T-helper 22 cell (primary cell): Measurements from ENCODE around the gene SERTM2.
"Not testable (repeated sequence)": the region's sequence is repeated elsewhere in the genome, so short reads cannot be mapped to it uniquely, and the experiment has no call there.

ENCODE experiments used
- DNase-seq: peaks from one replicate; pipeline ENCODE4 v3.0.0-alpha.2; 2020; ENCODE audit warnings: low read depth

SERTM2 gene

DNA sequence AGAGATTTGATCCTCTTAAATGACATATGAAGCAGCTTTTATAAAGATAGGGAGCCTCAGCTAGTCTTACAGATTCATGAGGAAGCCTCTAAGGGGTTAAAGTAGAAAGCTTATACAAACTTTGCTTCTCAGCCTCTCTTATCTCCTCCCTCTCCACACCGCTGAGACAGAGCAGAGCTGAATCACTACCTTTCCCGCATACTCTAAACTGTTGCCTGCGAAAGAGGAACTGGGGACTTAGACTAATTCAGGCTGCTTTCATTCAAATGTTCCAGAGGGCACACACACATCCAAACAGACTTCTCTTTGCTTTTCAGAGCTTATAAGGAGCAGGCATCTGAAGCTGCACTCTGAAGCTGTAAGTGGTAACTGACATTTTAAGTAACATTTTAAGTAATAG lies at the start of gene SERTM2:
TSS of gene SERTM2 (plus strand) at position 169 of the 400 bp plus-strand sequence. CDS start 7,213 bp downstream, outside the sequence.
- no peak for DNase-seq

GRCh38 chrX:111465669-111466068 lies 45.8 kb upstream of the SERTM2 start:
- DNase-seq, result no peak

DNA sequence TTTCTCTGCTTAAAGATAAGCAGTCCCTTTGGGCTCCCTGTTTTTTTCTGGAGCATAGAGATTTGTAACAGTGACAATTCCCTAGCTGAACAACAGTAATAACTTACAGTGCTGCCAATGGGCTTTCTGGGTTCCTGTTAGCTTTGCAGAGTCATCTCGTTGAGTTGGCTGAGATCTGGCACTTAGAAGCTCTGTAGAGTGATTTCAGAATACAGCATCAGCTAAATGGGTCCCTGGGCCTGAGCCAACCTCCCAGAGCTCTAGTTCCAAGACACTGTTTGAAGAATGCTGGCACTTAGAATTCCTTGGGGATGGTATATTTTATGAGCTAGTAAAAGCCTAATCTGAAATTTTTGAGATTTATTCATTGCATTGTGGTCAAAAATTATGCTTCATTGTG lies 43.5 kb upstream of the SERTM2 start:
- DNase-seq, result no peak

DNA sequence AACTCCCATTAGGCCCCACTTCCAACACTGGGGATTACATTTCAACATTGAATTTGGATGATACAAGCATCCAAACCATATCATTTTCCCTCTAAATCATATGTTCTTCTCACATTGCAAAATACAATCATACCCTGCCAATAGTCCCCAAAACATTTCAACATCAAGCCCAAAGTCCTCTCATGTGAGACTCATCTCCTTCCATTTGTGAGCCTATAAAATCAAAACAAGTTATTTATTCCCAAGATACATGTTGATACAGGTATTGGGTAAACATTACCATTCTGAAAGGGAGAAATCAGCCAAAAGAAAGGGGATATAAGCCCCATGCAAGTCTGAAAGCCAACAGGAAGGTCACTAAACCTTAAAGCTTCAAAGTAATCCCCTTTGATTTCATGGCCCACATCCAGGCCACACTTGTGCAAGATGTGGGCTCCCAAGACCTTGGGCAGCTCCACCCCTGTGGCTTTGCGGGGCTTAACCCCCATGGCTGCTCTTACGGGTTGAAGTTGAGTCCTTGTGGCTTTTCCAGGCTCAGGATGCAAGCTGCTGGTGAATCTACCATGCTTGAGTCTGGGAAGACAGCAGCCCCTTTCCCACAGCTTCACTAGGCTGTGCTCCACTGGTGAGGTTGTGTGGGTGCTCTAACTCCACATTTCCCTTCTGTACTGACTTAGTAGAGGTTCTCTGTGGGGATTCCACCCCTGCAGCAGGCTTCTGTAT lies 40.6 kb upstream of the SERTM2 start:
- no peak for DNase-seq

DNA sequence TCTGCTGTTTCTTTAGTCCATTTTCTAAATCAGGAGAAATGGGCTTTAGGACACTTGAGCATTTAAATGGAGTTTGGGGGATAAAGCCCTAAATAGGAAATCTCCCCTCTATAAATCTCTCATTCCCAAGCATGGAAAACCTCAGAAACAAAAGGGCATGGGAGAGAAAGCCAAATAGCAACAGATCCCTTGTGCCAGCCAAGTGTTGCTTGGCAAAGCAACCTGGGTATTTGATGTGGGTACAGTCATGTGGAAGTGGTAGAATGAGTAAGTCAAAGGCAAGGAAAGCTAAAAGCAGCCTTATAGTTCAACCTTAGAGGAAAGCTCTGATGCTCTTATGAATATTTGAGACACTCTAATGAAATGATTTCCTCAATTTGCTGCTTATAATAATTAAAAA lies 29.5 kb upstream of the SERTM2 start:
- DNase-seq, result no peak

DNA sequence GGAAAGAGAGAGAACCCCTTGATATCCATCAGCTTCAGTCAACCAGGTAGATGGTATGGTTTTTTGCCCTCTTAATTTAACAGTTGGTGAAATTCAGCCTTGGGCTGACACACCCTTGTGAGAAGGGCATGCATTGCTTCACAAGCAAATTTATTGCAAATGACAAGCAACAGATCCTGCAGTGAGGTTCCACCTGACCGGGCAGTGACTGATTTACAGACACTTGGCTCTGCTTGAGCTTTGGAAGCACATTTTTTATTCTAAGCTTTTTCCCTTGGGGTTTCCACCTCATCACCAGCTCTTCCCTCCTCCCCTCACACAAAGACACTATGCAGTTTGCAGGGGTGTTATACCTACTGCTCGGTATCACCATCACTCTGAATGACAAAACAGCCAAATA lies 28.3 kb upstream of the SERTM2 start:
- no peak for DNase-seq

DNA sequence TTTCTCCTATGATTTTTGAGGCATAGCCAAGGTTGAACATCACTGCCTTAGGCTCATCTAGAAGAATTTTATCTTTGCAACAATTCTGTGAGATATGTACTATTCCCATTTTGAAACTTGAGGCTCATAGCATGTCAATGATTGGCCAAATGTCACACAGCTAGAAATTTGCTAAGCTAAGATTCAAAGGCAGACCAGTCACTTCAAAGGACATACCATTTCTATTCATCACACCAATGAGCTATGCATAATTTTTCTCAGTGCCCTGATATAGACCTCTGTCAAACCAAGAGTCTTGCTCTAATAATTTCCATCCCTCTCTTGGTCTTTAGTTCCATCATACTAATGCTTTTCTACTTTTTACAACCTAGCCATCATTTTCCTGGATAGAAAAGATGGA lies 27.6 kb upstream of the SERTM2 start:
- DNase-seq, result no peak

- no peak for DNase-seq
Measured at GRCh38 chrX:111490688-111491087, 20.8 kb upstream of the SERTM2 start.

DNA sequence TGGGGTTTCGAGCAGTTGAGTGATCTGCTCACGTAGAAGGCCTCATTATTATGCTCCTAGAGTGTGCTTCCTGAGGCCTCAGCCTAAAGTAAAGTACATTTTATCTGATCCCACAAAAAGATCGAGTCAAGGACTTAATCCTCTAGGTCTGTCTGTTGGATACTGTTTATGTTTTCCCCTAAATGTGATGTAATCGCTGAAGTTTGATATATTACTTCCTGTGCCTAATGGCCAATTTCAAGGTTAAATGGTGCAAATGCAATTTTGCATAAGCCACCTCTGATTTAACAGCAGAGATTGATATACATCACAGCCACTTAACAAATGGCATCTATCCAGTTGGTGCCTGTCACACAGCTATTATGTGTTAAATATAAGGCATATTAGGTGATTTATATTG lies 19.4 kb upstream of the SERTM2 start:
- DNase-seq, result no peak

DNA sequence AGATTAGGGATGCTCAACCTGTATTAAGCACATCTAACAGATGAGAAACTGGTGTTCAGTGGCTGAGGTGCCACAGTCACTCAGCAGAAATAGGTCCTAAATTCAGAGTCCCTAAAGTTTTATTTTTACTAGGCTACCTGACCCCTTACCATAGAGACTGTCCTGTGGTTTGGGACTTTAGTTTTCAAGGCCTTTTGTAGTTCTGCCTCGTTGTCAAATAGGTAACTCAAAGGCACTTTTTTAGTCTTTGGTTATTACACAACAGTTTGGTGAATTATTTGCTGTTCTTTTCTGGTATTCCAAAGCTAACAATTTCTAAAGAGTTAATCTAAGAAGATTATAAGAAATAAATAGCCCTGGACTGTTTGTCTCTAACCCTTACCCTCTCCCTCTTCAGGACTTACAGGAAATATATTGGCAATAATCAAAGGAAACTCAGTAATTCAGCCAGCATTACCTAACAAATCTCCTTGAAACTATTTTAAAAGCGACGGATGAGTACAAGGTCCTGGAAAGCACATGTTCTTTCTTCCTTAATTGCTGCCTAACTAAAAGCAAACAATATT lies 12.8 kb upstream of the SERTM2 start:
- no peak for DNase-seq

DNA sequence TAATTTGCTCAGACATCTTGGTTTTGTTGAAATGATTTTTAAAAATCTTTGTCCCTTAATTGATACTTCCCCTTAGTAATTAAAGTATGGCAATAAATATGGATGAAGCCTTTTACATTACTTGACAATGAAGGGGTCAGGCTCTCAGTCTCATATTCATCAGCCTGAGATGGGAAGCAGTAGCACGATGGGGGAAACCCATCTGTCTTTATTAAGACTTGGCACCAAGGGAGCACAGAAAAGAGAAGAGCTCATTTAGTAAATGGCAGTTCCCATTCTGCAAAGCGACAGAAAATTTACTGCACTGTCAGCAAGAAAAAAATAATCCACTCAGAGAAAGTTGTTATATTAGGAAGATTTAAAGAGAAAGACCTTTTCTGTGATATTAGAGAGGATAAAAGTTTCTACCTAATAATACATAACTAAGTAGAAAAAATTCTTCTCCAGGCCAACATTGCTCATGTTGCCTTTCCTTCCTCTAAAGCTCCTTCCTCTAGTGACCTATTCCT lies 7.9 kb upstream of the SERTM2 start:
- no peak for DNase-seq

- no peak for DNase-seq
Measured at GRCh38 chrX:111504941-111505340, 6.5 kb upstream of the SERTM2 start.

DNA sequence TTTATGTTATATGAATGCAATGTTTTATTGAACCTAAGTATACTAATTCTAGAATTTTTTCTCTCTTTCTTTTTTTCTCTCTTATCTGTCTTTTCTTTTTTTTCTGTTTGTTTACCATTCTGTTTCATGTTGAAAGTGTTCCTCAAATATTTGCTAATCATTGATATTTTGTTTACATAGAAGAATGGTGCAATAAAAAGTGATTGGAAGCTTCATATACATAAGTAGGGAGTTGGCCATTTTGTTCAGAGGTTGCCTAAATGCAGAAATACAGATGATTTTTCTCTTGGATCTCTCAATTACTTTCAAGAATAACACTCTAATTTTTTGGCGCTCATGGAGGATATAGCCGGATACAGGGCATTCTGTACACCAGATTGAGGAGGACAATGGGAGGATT lies 5.7 kb upstream of the SERTM2 start:
- no peak for DNase-seq

DNA sequence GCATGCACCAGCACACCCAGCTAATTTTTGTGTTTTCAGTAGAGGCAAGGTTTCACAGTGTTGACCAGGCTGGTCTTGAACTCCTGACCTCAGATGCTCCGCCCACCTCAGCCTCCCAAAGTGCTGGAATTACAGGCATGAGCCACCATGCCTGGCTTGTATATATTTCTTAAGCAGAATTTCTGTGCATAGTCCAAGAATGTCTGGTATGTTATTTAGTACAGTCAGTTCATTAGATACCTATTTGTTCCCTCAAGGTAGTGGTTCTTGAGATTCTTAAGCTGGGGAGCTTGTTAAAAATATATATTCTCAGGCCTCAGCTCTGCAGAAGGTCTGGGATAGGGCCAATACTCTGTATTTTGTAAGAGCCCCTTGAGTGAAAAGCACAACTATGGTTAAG lies 4.6 kb upstream of the SERTM2 start:
- DNase-seq, result no peak

- DNase-seq, result no peak
Measured at GRCh38 chrX:111507933-111508332, 3.5 kb upstream of the SERTM2 start.

GRCh38 chrX:111515298-111515697 lies 3.9 kb downstream of the SERTM2 start:
- DNase-seq, result no peak

DNA sequence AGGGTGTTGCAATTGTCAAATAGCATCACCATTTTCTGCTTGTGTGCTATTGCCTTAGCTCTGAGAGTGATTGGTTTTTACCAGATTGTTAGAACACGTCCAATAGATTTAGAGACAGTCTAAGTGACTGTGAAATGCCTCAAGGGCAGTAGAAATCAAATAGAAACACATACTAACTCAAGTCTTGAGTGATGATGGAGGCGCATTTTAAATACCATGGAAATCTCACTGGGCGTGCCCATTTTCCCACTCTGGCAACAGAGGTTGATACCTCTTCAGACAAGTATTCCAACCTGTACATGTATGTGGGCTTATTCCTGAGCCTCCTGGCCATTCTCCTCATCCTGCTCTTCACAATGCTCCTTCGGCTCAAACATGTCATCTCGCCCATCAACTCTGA lies 7.2 kb downstream of the SERTM2 start:
- no peak for DNase-seq

DNA sequence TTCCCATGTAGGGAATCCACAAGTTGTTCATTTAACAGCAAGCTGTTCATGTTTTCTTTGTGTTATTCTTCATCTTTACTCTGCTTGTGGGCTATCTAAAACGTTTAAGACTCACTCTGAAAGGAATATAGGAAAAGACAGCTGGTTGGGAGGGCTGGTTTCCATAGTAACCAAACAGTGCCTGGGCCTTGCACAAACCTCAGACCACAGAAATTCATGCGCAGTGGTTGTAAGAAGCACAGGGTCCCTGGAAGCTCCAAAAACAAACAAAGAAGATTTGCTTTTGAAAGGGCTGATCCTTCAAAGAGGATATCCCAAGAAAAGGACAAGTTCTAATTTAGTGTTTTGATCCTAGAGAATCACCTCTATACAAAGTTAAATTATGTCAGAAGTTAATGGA lies 7.8 kb downstream of the SERTM2 start:
- DNase-seq, result no peak

- no peak for DNase-seq
Measured at GRCh38 chrX:111520506-111520905, 9.1 kb downstream of the SERTM2 start.

GRCh38 chrX:111521169-111521568 lies 9.7 kb downstream of the SERTM2 start:
- DNase-seq, result no peak

- no peak for DNase-seq
Measured at GRCh38 chrX:111543212-111543741, 31.8 kb downstream of the SERTM2 start.

- DNase-seq, result not testable (repeated sequence)
Measured at GRCh38 chrX:111549235-111549634, 37.8 kb downstream of the SERTM2 start.

DNA sequence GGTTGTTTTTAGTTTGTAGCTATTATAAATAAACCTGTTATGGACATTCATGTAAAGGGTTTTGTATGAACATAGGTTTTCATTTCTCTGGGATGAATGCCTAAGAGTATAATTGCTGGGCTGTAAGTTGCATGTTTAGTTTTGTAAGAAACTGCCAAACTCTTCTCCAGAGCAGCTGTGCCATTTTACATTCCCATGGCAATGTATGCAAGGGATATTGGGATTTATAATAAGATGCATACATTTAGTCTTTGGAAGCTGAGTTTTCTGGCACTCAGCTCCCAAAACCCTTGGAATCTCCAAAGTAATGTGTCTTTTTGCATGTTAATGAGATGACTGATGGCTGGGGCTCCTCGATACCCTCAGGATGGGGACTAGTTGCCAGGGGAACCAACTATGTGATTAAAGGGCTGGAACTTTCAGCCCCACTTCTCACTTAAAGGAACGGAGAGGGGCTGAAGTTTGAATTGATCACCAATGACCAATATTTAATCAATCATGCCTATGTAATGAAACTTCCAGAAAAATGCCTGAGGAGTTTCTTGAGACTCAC lies 44.0 kb downstream of the SERTM2 start:
- no peak for DNase-seq
